GM18517 (cell line): ENCODE results near the gene STARD9.
"Not testable (repeated sequence)": the region's sequence is repeated elsewhere in the genome, so short reads cannot be mapped to it uniquely, and the experiment has no call there.

Experiments
- ATAC-seq: cut with Tn5 transposase; IDR thresholded peaks from one replicate; pipeline ENCODE4 v1.9.1; 2021; ENCODE audit warnings: mild to moderate bottlenecking, moderate library complexity; ENCODE audit not compliant: unreplicated experiment

STARD9 gene

GRCh38 chr15:42575188-42576039 lies at the start of gene STARD9:
TSS of gene STARD9 (plus strand) at chr15:42575606. CDS start at chr15:42575716, 110 bp downstream.
- ATAC-seq = peak; percentile 92

GRCh38 chr15:42528970-42529369 lies 46.4 kb upstream of the STARD9 start:
- no peak for ATAC-seq

GRCh38 chr15:42533246-42533645 lies 42.2 kb upstream of the STARD9 start:
- ATAC-seq = no peak

GRCh38 chr15:42544853-42545629 lies 30.4 kb upstream of the STARD9 start:
- ATAC-seq = no peak

GRCh38 chr15:42547918-42548248 lies 27.5 kb upstream of the STARD9 start:
- no peak for ATAC-seq

- ATAC-seq = peak; percentile 77
These were observed 27.0 kb upstream of the STARD9 start, which contains the start of the genes HAUS2 and LRRC57 for GRCh38 chr15:42548249-42549031. TSS of gene HAUS2 (plus strand) at chr15:42548838. CDS start at chr15:42548873, 35 bp downstream. TSS of gene LRRC57 (minus strand) at chr15:42548793. CDS start at chr15:42548434, 359 bp downstream.

GRCh38 chr15:42549032-42549491 lies 26.3 kb upstream of the STARD9 start:
- ATAC-seq = peak; percentile 34

- no peak for ATAC-seq
These were observed 25.5 kb upstream of the STARD9 start for GRCh38 chr15:42549741-42550392.

- no peak for ATAC-seq
These were observed 21.9 kb upstream of the STARD9 start for GRCh38 chr15:42553554-42553953.

GRCh38 chr15:42556550-42557207 lies 18.7 kb upstream of the STARD9 start:
- ATAC-seq = not testable (repeated sequence)

- no peak for ATAC-seq
These were observed 16.7 kb upstream of the STARD9 start for GRCh38 chr15:42558739-42559138.

GRCh38 chr15:42576040-42576594 lies 711 bp downstream of the STARD9 start:
- ATAC-seq = no peak

GRCh38 chr15:42576776-42577175 lies 1.4 kb downstream of the STARD9 start:
- no peak for ATAC-seq

- no peak for ATAC-seq
These were observed 2.2 kb downstream of the STARD9 start for GRCh38 chr15:42577514-42578031.

GRCh38 chr15:42578984-42579537 lies 3.7 kb downstream of the STARD9 start:
- ATAC-seq = no peak

GRCh38 chr15:42581272-42581730 lies 5.9 kb downstream of the STARD9 start:
- peak; percentile 62 for ATAC-seq

- ATAC-seq = no peak
These were observed 7.4 kb downstream of the STARD9 start for GRCh38 chr15:42582569-42583375.
